Osteoblast (primary cell): ENCODE measurements around the gene ZNF844. TPM values are rescaled to one million over a fixed set of nuclear protein-coding genes. Genes with fewer than 3 reads are reported as not detected.
A peak's percentile ranks its signal among the peaks of the same experiment; 100 is the strongest.

Source experiments
- DNase-seq: peaks from one replicate; pipeline ENCODE4 v3.0.0; 2011; ENCODE audit warnings: low spot score, mixed read lengths; ENCODE audit not compliant: insufficient read length; ENCODE audit errors: missing footprints
- H2AFZ ChIP-seq: 2 replicates; pipeline ENCODE4 v1.6.0; 2011; ENCODE audit warnings: mild to moderate bottlenecking, low read length
- H3K27ac ChIP-seq: 2 replicates; pipeline ENCODE4 v1.5.1; 2011; ENCODE audit warnings: mild to moderate bottlenecking, low read depth, low read length, moderate library complexity
- H3K27me3 ChIP-seq: 2 replicates; pipeline ENCODE4 v1.6.0; 2012; ENCODE audit warnings: mild to moderate bottlenecking, control low read depth, inconsistent platforms, low read length, moderate library complexity; ENCODE audit not compliant: insufficient read depth
- H3K36me3 ChIP-seq: 2 replicates; pipeline ENCODE4 v1.5.1; 2011; ENCODE audit warnings: mild to moderate bottlenecking, low read length, control low read depth, moderate library complexity; ENCODE audit not compliant: insufficient read depth
- H3K4me1 ChIP-seq: 2 replicates; pipeline ENCODE4 v1.5.1; 2011; ENCODE audit warnings: mild to moderate bottlenecking, low read length, control low read depth, moderate library complexity; ENCODE audit not compliant: insufficient read depth
- H3K4me2 ChIP-seq: 2 replicates; pipeline ENCODE4 v1.6.0; 2011; ENCODE audit warnings: mild to moderate bottlenecking, low read length; ENCODE audit not compliant: insufficient read depth
- H3K4me3 ChIP-seq: fragments of 200-600 bp; sonication (generic); 3 replicates; pipeline ENCODE4 v1.5.1; 2012; ENCODE audit warnings: mild to moderate bottlenecking, low read length, inconsistent platforms; ENCODE audit not compliant: insufficient read depth
- H3K79me2 ChIP-seq: 2 replicates; pipeline ENCODE4 v1.6.0; 2012; ENCODE audit warnings: mild to moderate bottlenecking, low read length, control low read depth, inconsistent platforms; ENCODE audit not compliant: insufficient read depth
- H3K9me3 ChIP-seq: 2 replicates; pipeline ENCODE4 v1.5.1; 2011; ENCODE audit warnings: low read depth, low read length, control low read depth
- H4K20me1 ChIP-seq: 2 replicates; pipeline ENCODE4 v1.6.0; 2012; ENCODE audit warnings: mild to moderate bottlenecking, low read length, control low read depth; ENCODE audit not compliant: insufficient read depth
- CTCF ChIP-seq: IDR thresholded peaks from 2 replicates; pipeline ENCODE4 v1.5.1; 2011; ENCODE audit warnings: mild to moderate bottlenecking, low read depth, low read length, moderate library complexity; ENCODE audit errors: extremely low read depth
- small RNA-seq: library from RNA; depleted of rRNA; stranded (forward); fragments of <200 nt; gene quantifications from one replicate; pipeline ENCODE3, GENCODE V24; 2012
- total RNA-seq: library from RNA; depleted of rRNA; stranded (reverse); fragments of >200 nt; gene quantifications from 2 replicates; pipeline ENCODE4 v1.2.3, GENCODE V29; 2012

Gene ZNF844
- total RNA-seq, 1 donor = 10.9 TPM

- no peaks in the 10 kb centered on the region for H4K20me1 ChIP-seq
- H3K9me3 ChIP-seq = peaks cover 6% of the 10 kb centered on the region
- no peaks in the 10 kb centered on the region for H3K79me2 ChIP-seq
- H3K36me3 ChIP-seq = peaks cover 2% of the 10 kb centered on the region
- H3K4me2 ChIP-seq = no peak overlapping the region
- H3K27me3 ChIP-seq = no peaks in the 10 kb centered on the region
- DNase-seq = no peak
- no peaks in the 10 kb centered on the region for H3K4me1 ChIP-seq
- peak; percentile 27 for TF ChIP-seq CTCF
- H3K27ac ChIP-seq = no peak overlapping the region
- no peak overlapping the region for H3K4me3 ChIP-seq
- no peak overlapping the region for H2AFZ ChIP-seq
Observed at GRCh38 chr19:12126707-12127106, 62.2 kb downstream of the ZNF844 start.

Small RNAs within 50 kb of the gene (small RNA-seq; reads per million reads assigned to genes)
- gene RF00019 (not detected), gene RNA5SP465 (not detected), gene RNA5SP466 (not detected), gene RNA5SP467 (not detected)

Other genes starting within 250 kb of the ZNF844 start
- 8.5 and 8.7 TPM in 2 replicates for gene ZNF439, start 216.0 kb upstream of the ZNF844 start, total RNA-seq
- gene ZNF69, start 176.9 kb upstream of the ZNF844 start, total RNA-seq = 14.1 and 14.8 TPM in 2 replicates
- 9.4 and 10.6 TPM in 2 replicates for gene ZNF700, start 139.6 kb upstream of the ZNF844 start, total RNA-seq
- gene ZNF763, start 99.7 kb upstream of the ZNF844 start, total RNA-seq = 2.5 and 2.9 TPM in 2 replicates
- gene ZNF433, start 29.1 kb upstream of the ZNF844 start, total RNA-seq = 4.1 and 5.1 TPM in 2 replicates
- 0.29 and 0.36 TPM in 2 replicates for gene ZNF878, start 11.8 kb upstream of the ZNF844 start, total RNA-seq
- gene ZNF20, start 75.6 kb downstream of the ZNF844 start, total RNA-seq = 6.9 and 9.4 TPM in 2 replicates
- gene ZNF625, start 92.0 kb downstream of the ZNF844 start, total RNA-seq = 13.0 and 13.6 TPM in 2 replicates
- 8.3 and 8.7 TPM in 2 replicates for gene ZNF136, start 98.4 kb downstream of the ZNF844 start, total RNA-seq
- 10.0 and 11.2 TPM in 2 replicates for gene ZNF44, start 230.2 kb downstream of the ZNF844 start, total RNA-seq